ENCODE data around the gene CPSF4L.
A peak's percentile ranks its signal among the peaks of the same experiment; 100 is the strongest.
"Not testable (repeated sequence)": the region's sequence is repeated elsewhere in the genome, so short reads cannot be mapped to it uniquely, and the experiment has no call there.

The CPSF4L gene

GRCh38 chr17:73268582-73269328, 7.1 kb upstream of the CPSF4L start:
- DNase-seq (ENCODE audit: low spot score) = no peak

GRCh38 chr17:73267648-73268537, 6.2 kb upstream of the CPSF4L start:
- no peak for DNase-seq (ENCODE audit: low spot score)

- no peak for DNase-seq (ENCODE audit: low spot score)
Observed at GRCh38 chr17:73266796-73267195, 5.1 kb upstream of the CPSF4L start.

- DNase-seq (ENCODE audit: low spot score) = no peak
Observed at GRCh38 chr17:73265646-73266640, 4.3 kb upstream of the CPSF4L start.

GRCh38 chr17:73264448-73264847, 2.8 kb upstream of the CPSF4L start:
- DNase-seq (ENCODE audit: low spot score) = not testable (repeated sequence)

- DNase-seq (ENCODE audit: low spot score) = no peak
Observed at GRCh38 chr17:73262676-73263642, 1.3 kb upstream of the CPSF4L start.

GRCh38 chr17:73261952-73262675, 434 bp upstream of the CPSF4L start:
- no peak for DNase-seq (ENCODE audit: low spot score)

- no peak for DNase-seq (ENCODE audit: low spot score)
Observed at GRCh38 chr17:73257516-73257915, 4.2 kb downstream of the CPSF4L start.

- DNase-seq (ENCODE audit: low spot score) = no peak
Observed at GRCh38 chr17:73256220-73256619, 5.5 kb downstream of the CPSF4L start.

GRCh38 chr17:73255671-73256181, 6.0 kb downstream of the CPSF4L start:
- DNase-seq (ENCODE audit: low spot score) = peak; percentile 52

GRCh38 chr17:73251871-73252270, 9.8 kb downstream of the CPSF4L start:
- no peak for DNase-seq (ENCODE audit: low spot score)

GRCh38 chr17:73250851-73251640, 10.6 kb downstream of the CPSF4L start:
- no peak for DNase-seq (ENCODE audit: low spot score)

GRCh38 chr17:73249700-73250099, 12.0 kb downstream of the CPSF4L start:
- DNase-seq (ENCODE audit: low spot score) = no peak

GRCh38 chr17:73248532-73248931, 13.1 kb downstream of the CPSF4L start:
- DNase-seq (ENCODE audit: low spot score) = no peak

- no peak for DNase-seq (ENCODE audit: low spot score)
Observed at GRCh38 chr17:73247726-73248125, 14.0 kb downstream of the CPSF4L start.

GRCh38 chr17:73240561-73240960, 21.1 kb downstream of the CPSF4L start:
- DNase-seq (ENCODE audit: low spot score) = no peak

- DNase-seq (ENCODE audit: low spot score) = no peak
Observed at GRCh38 chr17:73237714-73238113, 24.0 kb downstream of the CPSF4L start.

- no peak for DNase-seq (ENCODE audit: low spot score)
Observed at GRCh38 chr17:73234736-73235135, 26.9 kb downstream of the CPSF4L start.

Measured in hepatic stellate cell (primary cell).